HTR-8/SVneo (cell line): ENCODE results near the gene IP6K1.
"Not testable (repeated sequence)": the region's sequence is repeated elsewhere in the genome, so short reads cannot be mapped to it uniquely, and the experiment has no call there.

ENCODE experiments used
- DNase-seq: peaks from one replicate; pipeline ENCODE4 v3.0.0; 2011; ENCODE audit warnings: low spot score, mixed read lengths; ENCODE audit not compliant: insufficient read length
- FAIRE-seq: peaks from 2 replicates; lab custom pipeline; 2011; peaks lifted over from hg19 to GRCh38; lab: Jason Lieb, UNC

Gene IP6K1

GRCh38 chr3:49699281-49699979 is 86.9 kb downstream of the IP6K1 start:
- DNase-seq (no peak), FAIRE-seq (no peak)

GRCh38 chr3:49695350-49696015 is 90.9 kb downstream of the IP6K1 start:
- FAIRE-seq, result peak; percentile 91

DNA sequence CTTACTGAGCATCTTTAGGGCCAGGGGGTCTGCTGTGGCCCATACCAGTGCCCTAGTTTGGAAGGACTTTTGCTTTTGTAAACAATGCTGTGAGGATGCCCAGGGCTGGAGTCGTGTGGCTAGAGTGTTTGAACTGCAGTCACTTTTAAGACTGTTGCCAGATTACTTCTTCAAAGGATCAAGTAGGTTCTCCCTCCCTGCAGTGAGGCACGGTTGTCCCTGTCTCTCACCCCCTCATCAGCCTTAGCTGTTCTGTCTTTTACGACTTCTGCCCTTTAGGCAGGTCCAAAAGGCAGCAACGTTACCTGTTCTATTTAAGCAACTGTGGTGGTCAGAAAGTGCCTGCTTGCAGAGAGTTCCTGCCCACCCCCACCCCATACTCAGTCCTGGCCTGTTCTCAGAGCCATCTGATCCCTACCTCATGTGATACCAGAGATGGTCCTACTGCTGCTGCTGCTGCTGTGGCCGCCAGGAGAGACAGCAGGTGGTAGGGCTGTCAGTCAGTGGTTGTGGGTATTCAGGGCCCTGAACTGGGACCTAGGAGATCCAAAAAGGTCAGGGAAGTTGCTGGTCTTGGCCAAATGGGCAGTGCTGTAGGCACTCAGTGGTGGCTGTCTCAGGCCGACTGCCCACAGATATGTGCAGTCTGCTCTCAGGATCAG is 91.8 kb downstream of the IP6K1 start:
- not testable (repeated sequence) for DNase-seq
- peak; percentile 4 for FAIRE-seq

More at GRCh38 chr3:49695350-49696015, 90.9 kb downstream of the IP6K1 start:
- DNase-seq, result not testable (repeated sequence)

DNA sequence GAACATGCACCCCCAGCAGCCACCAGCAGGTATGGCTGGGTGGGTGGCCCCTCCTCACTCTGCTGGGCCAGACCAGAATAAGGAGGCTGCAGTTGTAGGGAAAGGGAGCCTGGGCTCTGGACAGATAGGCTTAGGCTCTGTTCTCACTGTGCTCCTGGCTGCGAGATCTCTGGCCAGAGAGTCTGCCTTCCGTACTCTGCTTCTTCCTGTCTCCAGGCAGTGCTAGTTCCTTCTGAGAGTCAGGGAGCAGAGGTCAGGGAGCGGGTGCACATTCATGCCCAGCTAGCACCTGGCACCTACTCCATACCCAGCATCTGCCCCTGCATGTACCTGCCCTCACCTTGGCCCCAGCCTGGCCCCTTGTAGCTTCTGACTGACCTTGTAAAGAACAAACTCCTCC is 94.9 kb downstream of the IP6K1 start:
- FAIRE-seq, DNase-seq: not testable (repeated sequence)

- DNase-seq, FAIRE-seq: not testable (repeated sequence)
Observed at GRCh38 chr3:49690856-49691255, 95.5 kb downstream of the IP6K1 start.

DNA sequence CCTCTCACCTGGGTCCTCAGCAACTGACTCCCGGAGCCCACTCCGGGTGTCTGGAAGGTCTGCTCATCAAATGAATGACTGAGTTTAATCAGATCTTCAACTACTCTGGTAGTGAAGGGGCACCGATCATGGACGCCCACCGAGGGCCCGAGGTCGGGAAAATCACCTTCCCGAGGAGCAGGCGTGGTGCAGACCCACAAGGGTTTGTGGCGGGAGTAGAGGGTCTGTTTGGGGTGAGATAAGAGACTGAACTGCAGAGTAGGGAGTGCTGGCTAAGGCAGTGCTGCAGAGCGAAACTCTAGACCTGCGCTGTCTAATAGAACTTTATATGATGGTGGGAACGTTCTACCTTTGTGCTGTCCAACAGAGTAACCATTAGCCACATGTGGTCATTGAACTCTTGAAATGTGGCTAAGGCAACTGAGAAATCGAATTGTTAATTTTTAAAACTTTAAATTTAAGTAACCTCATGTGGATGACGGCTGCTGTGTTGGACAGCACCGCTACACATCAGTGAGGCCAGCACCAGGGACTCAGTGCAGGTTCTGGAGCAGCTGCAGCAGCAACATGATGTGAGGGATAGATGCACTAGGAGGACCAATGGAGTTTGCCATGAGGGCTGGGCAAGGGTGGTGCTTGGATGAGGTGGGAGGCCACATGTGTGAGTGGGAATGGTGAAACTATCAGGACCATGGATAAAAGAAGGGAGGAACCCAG is 96.3 kb downstream of the IP6K1 start:
- not testable (repeated sequence) for DNase-seq
- FAIRE-seq, result peak; percentile 46

- DNase-seq (peak; percentile 86), FAIRE-seq (no peak)
Observed at GRCh38 chr3:49689046-49689907, 97.1 kb downstream of the IP6K1 start, which contains the start of the genes MST1 and RNF123. MST1 (minus strand) TSS chr3:49689474; CDS start chr3:49688691, 783 bp downstream. RNF123 (plus strand) TSS chr3:49689557; CDS start chr3:49691166, 1,609 bp downstream.

GRCh38 chr3:49688338-49689045 is 97.8 kb downstream of the IP6K1 start:
- not testable (repeated sequence) for FAIRE-seq, DNase-seq

DNA sequence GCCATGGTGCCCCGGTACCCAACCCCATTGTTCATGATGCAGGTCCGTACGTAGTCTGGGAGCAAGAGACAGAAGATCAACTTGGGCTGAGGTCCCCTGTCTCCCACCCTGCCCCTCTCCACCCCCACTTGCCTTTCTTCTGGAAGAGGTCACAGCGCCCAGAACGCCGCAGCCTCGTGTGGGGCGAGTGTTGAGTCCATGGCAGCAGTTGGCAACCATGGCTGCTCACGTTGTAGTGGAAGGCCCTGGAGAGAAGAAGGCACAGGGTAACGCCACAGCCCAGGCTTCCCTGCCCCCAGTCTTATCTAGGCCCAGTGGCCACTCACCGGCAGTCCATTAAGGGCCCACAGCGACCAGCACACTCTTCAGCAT is 98.9 kb downstream of the IP6K1 start:
- FAIRE-seq, DNase-seq: not testable (repeated sequence)

DNA sequence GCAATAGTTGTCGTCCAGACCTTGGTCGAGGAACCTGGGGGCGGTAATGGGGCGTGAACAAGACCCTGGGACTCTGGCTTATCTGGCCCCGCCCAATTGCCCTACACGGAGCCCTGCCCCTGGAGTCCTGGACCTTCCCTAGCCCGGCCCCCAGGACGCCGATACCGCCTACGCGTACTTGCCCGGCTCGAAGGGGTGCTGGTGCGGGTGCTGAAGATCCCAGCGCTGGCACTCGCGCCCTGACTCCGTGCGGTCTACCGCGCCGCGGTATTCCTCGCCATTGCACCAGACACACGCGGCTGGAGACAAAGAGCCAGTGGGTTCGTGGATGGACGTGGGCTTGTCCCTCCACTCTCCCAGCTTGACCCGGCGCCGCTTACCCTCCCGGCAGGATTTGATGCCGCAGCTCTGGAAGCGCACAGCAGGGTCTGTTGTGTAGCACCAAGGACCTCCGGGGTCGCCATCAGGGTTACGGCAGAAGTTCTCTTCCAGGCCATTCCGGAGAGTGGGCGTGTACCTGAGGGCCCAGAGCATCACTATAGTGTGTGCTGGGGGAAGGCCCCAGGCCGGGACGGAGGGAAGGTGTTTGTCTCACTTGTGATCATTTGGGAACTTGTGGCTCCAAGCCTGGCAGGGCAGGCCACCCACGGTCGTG is 99.4 kb downstream of the IP6K1 start:
- not testable (repeated sequence) for DNase-seq, FAIRE-seq

- not testable (repeated sequence) for FAIRE-seq, DNase-seq
Observed at GRCh38 chr3:49686346-49686745, 100.0 kb downstream of the IP6K1 start.

DNA sequence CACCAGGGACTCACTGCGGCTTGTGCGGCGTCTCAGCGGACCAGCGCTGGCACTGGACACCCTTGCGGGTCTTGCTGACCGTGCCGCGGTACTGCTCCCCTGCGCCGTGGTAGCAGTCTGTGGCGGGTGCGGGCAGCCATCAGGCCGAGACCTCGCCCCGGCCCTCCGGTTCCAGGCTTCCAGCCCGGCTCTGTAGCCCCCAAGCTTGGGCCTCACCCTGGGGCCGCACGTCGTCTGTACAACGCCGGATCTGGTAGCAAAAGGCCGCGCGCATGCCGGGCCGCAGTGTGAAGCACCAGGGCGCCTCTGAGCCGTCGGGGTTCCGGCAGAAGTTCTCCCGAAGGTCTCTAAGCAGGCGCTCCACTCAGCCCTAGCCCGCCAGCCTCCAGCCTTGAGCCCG is 100.5 kb downstream of the IP6K1 start:
- DNase-seq, FAIRE-seq: not testable (repeated sequence)

DNA sequence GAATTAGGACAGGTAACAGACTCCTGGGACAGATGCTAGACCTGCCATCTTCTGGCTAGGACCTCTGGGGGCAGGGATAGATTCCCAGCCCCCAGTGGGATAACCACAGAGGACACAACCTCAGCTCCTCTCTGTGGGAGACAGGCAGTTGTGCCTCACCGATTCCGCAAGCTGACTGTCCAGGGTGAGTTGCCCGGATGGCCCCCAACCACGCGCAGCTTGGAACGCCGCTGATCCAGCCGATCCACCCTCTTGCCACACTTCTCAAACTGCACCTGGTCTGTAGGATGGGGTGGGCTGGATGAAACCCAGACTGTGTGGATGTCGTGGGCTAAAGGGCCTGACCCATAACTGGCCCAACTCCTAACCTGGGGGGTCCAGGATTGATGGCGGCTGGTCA is 101.2 kb downstream of the IP6K1 start:
- not testable (repeated sequence) for DNase-seq, FAIRE-seq

DNA sequence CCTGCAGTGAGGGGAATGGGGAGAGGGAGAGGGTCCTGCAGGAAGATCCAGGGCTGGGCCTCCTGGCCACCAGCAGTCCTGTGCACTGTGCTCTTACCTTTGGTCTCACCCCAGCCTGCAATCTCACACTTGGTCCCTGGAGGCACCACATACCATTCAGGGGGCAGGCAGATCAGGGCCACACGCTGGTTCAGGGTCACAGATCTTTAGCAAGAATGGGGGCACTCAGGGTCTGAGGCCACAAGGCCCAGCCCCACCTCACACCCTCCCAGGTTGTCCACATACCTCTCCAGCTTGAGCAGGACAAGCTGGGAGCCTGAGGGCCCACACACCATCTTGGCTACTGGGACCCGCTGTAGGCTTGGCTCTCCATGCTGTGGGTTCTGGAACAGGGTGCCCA is 101.9 kb downstream of the IP6K1 start:
- not testable (repeated sequence) for DNase-seq, FAIRE-seq

GRCh38 chr3:49683162-49683561 is 103.2 kb downstream of the IP6K1 start:
- DNase-seq (no peak), FAIRE-seq (no peak)

DNA sequence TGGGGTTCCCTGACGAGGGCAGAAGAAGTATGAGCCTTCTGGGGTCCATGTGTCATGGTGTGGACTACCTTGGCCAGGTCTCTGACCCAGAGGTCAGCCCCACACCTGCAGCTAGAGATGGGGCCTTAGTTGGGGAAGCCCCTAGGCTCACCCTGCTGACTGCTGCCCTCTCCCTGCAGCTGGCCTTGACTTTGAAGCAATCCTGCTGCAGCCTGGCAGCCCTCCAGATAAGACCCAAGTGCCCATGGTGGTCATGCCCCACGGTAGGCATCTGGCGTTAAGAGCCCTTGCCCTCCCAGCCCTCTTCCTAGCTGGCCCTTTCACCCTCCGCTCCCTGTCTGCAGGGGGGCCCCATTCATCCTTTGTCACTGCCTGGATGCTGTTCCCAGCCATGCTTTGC is 104.8 kb downstream of the IP6K1 start:
- FAIRE-seq (no peak), DNase-seq (no peak)

DNA sequence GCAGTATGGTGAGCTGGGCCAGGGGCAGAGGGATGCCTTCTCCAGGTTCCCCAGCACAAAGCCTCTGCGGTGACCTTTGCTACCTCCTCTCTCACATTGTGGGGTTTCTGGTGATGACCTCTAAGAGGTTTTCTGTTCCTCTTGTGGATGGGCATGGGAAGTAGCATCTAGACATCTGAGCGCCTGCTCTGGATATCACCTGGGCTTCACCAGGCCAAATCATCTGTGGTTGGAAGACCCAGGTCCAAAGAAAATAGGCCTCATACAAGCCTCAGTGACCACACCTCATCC is 105.2 kb downstream of the IP6K1 start:
- no peak for FAIRE-seq
- DNase-seq, result no peak

GRCh38 chr3:49680493-49681231 is 105.7 kb downstream of the IP6K1 start:
- FAIRE-seq (no peak), DNase-seq (no peak)
